Renal pelvis (tissue), 4 donors: ENCODE data around the gene NRCAM. TPM values are rescaled to one million over a fixed set of nuclear protein-coding genes. Genes with fewer than 3 reads are reported as not detected.

Source experiments
- DNase-seq: peaks from one replicate; pipeline ENCODE4 v3.0.0-alpha.2; 2013
- polyA plus RNA-seq, 3 donors: library from polyadenylated mRNA; unstranded; fragments of 120-200 nt; gene quantifications; one replicate each; pipeline ENCODE4 v1.2.1, GENCODE V29; 2013; ENCODE audit not compliant: insufficient read length in 3 of 3

The NRCAM gene
- polyA plus RNA-seq, 3 donors, result 18.2 to 24.8 (median 20.4) TPM

GRCh38 chr7:108425714-108426275 lies 30.4 kb downstream of the NRCAM start:
- no peak for DNase-seq

- DNase-seq, result no peak
Measured at GRCh38 chr7:108424013-108424412, 32.2 kb downstream of the NRCAM start.

- no peak for DNase-seq
Measured at GRCh38 chr7:108423089-108423989, 32.9 kb downstream of the NRCAM start.

GRCh38 chr7:108421720-108422331 lies 34.4 kb downstream of the NRCAM start:
- no peak for DNase-seq

- no peak for DNase-seq
Measured at GRCh38 chr7:108419961-108420908, 36.0 kb downstream of the NRCAM start.

- DNase-seq, result no peak
Measured at GRCh38 chr7:108418946-108419345, 37.3 kb downstream of the NRCAM start.

- DNase-seq, result no peak
Measured at GRCh38 chr7:108417926-108418325, 38.3 kb downstream of the NRCAM start.

GRCh38 chr7:108417144-108417543 lies 39.1 kb downstream of the NRCAM start:
- DNase-seq, result no peak

GRCh38 chr7:108415821-108416536 lies 40.3 kb downstream of the NRCAM start:
- DNase-seq, result no peak

- no peak for DNase-seq
Measured at GRCh38 chr7:108415084-108415483, 41.2 kb downstream of the NRCAM start.

- no peak for DNase-seq
Measured at GRCh38 chr7:108413782-108414492, 42.3 kb downstream of the NRCAM start.

GRCh38 chr7:108413337-108413736 lies 42.9 kb downstream of the NRCAM start:
- DNase-seq, result no peak

- DNase-seq, result no peak
Measured at GRCh38 chr7:108409146-108409545, 47.1 kb downstream of the NRCAM start.

- DNase-seq, result no peak
Measured at GRCh38 chr7:108408296-108408991, 47.8 kb downstream of the NRCAM start.

- no peak for DNase-seq
Measured at GRCh38 chr7:108407676-108408075, 48.6 kb downstream of the NRCAM start.

- DNase-seq, result no peak
Measured at GRCh38 chr7:108406222-108406890, 49.9 kb downstream of the NRCAM start.

- no peak for DNase-seq
Measured at GRCh38 chr7:108404509-108405420, 51.5 kb downstream of the NRCAM start.

- no peak for DNase-seq
Measured at GRCh38 chr7:108403597-108404217, 52.5 kb downstream of the NRCAM start.
